OCI-LY3 (cell line): Measurements from ENCODE around the gene LRP11.

Source experiments
- CTCF ChIP-seq: fragments of 200-600, 300-600 bp; sonication (generic); IDR thresholded peaks from 2 replicates; pipeline ENCODE4 v1.5.1; 2014; ENCODE audit warnings: antibody characterized with exemption, low read length, low read depth
- EZH2phosphoT487 ChIP-seq: fragments of 200-600 bp; shearing (Covaris generic); IDR thresholded peaks from 2 replicates; pipeline ENCODE4 v1.6.1; 2018; ENCODE audit warnings: antibody characterized with exemption, mixed run types, low read depth

GRCh38 chr6:149897015-149897697 is 33.0 kb upstream of the LRP11 start:
- TF ChIP-seq CTCF (no peak), EZH2phosphoT487 (no peak)
